ENCODE data around the gene GSTM2.
A peak's percentile ranks its signal among the peaks of the same experiment; 100 is the strongest.
"Not testable (repeated sequence)": the region's sequence is repeated elsewhere in the genome, so short reads cannot be mapped to it uniquely, and the experiment has no call there.

GSTM2 gene

DNA sequence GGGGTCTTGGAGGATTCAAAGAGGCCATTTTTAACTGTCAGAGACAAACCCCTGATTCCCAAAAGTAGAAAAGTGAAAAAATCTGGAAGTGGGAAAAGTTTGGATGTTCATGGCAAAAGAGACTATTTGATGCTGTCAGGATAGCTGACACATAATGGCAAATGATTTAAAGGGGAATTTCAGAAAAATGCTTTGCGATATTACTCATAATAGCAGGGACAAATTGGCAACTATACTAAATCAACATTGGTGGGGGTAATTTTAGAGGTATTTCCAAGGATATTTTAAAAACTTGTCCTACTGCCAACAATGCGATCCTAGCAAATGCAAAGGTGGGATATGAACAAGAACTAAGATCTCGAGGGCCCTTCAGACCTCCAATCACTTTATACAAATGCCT, 17.2 kb upstream of the GSTM2 start:
- DNase-seq: no peak

DNA sequence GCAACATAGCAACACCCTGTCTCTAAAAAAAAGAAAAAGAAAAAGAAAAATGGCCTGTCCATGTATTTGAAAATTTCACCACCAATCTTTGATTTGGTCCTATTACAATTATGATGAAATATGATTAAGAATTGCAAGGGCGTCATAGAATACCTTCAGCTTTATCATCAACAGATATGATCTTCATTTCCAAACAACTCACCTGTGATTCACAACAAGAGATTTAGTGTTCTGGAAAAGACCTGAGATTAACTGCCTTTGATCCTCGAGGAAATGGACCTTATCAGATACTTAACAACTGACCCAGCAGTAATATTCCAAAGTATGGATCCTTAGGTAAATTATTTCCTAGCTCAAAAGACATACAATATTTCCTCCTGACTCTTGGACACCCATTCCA, 15.5 kb upstream of the GSTM2 start:
- no peak for DNase-seq

DNA sequence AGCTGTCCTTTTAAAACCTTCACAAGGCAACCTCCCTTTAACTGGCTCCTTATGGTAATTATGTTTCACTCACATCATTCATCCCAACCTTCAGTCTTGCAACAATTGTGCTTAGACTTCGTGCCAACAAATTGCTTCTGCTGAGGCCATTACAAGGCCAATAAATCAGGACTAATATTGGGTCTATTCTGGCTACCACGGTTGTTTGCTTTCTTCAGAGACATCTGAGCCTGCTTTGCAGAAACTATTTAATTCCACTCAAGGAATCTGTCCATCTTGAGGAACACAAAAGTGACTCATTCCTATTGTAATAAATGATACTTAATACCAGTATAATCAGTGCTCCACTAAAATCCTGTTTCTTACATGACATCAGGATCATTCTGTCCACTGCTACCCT, 14.6 kb upstream of the GSTM2 start:
- no peak for DNase-seq

DNA sequence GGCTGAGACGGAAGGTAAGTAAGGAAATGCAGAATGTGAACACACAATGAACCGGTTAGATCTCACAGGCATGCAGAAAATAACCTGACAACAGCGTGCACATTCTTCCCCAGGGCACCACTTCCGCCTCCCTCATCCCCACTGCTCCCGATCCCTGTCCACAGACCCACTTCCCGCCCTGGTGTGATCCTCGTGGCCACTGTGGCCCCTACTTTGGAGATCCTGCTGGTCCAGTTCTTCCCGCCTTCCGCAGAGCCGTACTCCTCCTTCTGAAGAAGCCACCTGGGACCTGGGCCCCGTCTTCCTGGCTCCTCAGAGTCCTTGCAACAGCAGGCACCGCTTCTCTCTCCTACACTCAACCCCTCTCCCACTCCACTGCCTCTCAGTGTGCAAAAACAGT, 13.3 kb upstream of the GSTM2 start:
- no peak for DNase-seq

DNA sequence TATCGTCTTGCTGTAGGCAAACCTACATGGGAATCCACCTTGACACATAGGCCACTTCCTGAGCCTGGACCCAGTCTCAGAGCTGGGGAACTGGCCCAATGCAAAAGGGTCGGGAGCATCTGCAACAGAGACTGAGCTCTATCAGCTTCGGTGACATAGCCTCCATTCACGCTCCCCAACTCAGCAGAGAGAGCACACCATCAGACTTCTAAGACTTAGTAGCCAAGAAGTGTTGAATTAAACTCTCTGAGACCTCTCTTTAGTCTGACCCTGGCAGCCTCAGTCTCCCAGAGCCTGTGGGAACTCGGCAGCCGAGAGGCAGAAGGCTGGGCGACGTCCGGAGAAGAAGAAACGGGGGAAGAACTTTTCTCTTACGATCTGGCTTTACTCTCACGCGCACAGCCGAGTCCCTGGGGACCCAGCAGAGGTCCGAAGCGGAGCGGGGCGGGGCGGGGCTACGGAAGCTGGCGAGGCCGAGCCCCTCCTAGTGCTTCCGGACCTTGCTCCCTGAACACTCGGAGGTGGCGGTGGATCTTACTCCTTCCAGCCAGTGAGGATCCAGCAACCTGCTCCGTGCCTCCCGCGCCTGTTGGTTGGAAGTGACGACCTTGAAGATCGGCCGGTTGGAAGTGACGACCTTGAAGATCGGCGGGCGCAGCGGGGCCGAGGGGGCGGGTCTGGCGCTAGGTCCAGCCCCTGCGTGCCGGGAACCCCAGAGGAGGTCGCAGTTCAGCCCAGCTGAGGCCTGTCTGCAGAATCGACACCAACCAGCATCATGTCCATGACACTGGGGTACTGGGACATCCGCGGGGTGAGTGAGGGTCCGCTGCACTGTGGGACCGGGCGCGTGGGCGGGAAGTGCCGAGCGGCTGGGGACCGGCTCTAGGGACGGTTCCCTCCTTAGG, 12.0 kb upstream of the GSTM2 start, which contains the start of gene GSTM4:
Gene GSTM4 (plus strand): TSS at position 485 of the 905 bp plus-strand sequence. CDS start 291 bp downstream, at position 776.
- DNase-seq: peak in 3 of 4 experiments; percentile 28 to 42 (median 34)

DNA sequence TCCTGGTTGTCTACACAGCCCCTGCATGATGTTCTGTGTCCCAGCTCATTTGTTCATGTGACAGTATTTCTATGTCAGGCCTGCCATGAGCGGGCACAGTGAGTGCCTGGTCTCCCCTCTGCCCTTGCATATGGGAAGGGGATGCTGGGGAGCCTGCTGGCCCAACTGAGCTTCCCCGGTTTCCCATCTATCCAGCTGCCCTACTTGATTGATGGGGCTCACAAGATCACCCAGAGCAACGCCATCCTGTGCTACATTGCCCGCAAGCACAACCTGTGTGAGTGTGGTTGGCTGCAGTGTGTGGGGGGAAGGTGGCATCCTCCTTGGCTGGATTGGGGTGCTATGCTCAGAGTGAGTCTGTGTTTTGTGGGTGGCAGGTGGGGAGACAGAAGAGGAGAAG, 10.5 kb upstream of the GSTM2 start:
- no peak for DNase-seq

DNA sequence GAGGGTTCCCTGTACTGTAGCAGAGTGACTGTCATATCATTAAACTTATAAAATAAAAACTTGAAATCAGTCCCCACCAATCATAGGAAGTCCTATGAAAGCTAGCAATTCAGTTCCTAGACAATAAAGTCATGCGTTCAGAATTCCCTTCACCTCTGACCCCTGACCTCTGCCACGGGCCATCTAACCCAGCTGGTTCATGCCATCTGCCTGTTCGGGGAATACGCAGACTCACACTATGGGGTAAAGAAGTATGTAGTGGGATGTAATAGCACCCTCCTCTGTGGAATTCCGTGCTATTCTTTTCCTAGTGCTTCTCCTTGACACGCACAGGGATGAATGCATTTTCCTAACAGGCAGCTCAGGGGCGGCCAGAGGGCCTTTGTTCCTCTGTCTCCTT, 9.9 kb upstream of the GSTM2 start:
- no peak for DNase-seq

DNA sequence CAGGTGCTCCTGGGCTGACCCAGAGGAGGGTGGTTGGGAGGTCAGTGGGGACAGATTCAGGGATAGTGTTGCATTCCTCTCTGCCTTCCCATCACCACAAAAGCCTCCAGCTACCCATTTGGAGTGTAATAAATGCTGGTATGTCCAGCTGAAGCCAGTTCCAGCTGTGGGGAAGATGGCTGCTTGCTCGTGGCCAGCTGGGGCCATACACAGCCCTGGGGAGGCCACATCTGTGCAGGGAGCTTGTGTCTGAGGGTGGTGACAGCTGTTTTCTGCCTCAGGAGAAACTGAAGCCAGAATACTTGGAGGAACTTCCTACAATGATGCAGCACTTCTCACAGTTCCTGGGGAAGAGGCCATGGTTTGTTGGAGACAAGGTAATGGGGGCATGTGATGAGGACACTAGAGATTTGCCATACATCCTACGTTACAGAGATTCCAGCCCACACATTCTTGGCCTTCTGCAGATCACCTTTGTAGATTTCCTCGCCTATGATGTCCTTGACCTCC, 9.3 kb upstream of the GSTM2 start:
- DNase-seq: no peak

DNA sequence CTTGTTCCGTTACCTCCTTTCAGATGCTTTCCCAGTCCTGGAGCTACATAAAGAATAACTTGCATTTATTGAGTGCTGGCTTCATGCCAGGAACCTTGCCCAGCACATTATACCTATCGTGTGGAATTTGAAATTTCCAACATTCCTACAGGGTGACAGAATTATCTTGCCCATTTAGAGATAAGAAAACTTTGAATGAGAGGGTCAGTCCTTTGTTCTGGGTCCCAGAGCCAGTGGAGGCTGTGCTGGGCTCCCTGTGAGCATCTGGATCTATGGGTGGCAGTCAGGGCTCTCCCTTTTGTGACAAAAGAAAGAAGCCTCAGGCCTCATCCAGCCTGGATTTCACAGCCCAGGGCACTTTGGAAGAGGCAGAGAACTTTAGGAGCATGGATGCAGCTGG, 8.7 kb upstream of the GSTM2 start:
- no peak for DNase-seq

DNA sequence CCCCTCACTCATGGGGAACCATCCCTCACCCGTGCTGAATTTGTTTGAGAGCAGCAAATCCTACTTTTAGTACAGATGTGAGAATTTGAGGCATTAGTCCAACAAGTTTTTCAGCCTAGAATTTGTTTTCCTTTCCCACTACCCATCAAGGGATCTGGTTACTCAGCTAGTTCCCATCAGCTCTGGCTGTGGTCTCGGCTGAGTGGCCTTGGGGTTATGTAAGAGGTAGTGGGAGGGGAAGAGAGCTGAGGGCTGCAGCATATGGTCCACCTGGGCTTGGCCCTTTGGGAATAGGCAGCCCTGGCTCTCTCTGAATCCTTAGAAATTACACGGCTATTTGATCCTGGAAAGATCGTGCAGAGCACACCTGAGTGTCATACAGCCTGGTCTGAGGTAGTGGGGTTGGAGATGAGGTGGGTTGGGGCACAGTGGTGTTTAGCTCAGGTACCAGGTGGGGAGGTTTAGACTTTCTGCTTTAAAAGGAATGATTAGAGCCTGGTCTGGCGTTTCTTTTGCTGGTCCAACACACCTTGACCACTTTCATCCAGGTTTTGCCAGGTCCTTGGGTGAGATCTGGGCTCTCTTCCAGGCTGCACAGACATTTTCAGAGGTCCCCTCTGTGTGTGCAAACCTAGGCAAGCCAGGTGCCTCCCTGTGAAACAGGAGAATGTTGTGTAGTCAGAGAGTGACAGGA, 7.7 kb upstream of the GSTM2 start:
- no peak for DNase-seq

DNA sequence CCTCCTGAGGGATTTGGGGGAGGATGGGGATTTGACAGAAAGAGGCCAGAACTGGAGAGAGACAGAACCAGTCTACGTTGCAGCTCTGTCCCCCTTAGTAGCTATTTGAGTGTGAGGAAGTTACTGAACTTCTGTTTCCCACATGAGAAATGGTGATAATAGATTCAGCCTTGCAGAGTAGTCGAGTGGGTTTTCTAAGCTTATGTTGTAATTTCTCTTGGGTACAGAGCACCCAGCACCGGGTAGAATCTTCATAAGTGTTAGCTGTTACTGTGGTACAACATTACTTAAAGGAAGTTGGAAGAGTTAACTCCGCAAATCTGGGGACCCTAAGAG, 7.2 kb upstream of the GSTM2 start:
- DNase-seq: not testable (repeated sequence)

DNA sequence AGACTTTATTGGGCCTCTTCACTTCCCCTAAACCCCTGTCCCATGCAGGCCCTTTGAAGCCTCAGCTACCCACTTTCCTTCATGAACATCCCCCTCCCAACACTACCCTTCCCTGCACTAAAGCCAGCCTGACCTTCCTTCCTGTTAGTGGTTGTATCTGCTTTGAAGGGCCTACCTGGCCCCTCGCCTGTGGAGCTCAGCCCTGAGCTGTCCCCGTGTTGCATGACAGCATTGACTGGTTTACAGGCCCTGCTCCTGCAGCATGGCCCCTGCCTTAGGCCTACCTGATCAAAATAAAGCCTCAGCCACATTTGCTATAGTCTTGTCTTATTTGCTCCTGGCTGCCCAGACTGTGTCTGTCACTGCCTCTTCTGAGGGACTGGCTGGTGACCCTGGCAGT, 6.5 kb upstream of the GSTM2 start:
- DNase-seq: no peak

DNA sequence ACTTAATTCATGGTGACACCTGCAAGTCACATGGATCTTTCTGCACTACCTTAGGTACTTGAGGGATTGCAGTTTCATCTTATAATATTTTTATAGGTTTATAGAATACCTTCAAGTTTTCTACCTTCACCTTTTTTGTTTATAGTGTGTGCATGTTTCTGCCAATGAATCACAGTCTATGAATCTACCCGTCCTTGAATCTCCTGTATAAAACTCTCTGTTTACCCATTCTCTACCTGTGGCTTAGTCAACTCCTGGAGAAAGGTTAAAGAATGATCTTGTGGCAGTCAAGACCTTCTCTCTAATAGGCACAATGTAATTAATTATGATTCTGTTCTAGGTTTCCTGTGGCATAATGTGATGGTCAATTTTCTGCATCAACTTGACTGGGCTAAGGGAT, 3.2 kb upstream of the GSTM2 start:
- DNase-seq: no peak

DNA sequence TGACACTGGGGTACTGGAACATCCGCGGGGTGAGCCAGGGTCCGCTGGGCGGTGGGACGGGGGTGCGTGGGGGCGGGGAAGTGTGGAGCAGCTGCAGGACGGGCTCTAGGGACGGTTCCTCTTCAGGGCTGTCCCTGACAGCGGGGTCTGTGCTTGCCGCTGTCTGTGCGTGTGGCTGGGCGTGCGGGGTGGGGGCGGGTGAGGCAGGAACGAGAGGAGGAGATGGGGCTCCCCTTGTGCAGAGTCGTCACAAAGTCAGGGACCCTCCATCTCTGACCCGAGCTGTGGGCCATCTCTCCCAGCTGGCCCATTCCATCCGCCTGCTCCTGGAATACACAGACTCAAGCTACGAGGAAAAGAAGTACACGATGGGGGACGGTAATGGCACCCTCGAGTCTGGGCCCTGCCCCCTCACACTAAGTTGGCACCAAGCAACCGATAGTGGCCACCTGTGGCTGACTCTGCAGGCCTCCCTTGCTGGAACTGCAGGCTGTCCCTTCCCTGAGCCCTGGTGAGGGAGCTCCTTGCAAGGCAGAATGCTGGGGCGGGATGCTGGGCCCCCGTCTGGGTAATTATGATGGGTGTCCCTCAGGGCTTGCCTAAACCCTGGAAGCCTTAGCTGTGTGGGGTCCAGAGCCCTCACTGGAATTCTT, 392 bp downstream of the GSTM2 start:
- no peak for DNase-seq

DNA sequence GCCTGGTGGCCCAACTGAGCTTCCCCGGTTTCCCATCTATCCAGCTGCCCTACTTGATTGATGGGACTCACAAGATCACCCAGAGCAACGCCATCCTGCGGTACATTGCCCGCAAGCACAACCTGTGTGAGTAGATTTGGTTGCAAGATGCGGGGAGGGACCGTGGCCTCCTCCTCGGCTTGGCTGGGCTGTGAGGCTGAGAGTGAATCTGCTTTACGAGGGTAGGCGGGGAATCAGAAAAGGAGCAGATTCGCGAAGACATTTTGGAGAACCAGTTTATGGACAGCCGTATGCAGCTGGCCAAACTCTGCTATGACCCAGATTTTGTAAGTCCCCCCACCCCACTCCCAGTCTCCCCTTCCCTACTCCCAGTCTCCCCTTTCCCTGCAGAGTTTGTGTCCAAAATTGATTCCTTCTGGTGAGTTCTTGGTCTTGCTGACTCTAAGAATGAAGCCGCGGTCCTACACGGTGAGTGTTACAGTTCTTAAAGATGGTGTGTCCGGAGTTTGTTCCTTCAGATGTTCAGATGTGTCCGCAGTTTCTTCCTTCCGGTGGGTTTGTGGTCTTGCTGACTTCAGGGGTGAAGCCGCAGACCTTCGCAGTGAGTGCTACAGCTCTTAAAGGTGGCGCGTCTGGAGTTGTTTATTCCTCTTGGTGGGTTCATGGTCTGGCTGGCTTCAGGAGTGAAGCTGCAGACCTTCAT, 1.5 kb downstream of the GSTM2 start:
- no peak for DNase-seq

DNA sequence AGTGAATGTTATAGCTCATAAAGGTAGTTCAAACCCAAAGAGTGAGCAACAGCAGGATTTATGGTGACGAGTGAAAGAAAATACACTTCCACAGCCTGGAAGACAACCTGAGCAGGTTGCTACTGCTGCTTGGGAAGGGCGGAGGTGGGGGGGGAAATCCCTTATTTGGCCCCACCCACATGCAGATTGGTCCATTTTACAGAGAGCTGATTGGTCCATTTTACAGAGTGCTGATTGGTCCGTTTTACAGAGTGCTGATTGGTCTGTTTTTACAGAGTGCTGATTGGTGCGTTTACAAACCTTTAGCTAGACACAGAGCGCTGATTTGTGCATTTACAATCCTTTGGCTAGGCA, 2.1 kb downstream of the GSTM2 start:
- DNase-seq: not testable (repeated sequence)

DNA sequence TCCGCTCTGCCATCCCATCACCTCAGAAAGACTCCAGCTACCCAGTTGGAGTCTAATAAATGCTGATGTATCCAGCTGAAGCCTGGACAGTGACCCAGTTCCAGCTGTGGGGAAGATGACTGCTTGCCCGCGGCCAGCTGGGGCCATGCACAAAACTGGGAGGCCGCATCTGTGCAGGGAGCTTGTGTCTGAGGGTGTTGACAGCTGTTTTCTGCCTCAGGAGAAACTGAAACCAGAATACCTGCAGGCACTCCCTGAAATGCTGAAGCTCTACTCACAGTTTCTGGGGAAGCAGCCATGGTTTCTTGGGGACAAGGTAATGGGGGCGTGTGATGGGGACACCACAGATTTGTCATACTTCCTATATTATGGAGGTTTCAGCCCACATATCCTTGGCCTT, 3.2 kb downstream of the GSTM2 start:
- DNase-seq: no peak

DNA sequence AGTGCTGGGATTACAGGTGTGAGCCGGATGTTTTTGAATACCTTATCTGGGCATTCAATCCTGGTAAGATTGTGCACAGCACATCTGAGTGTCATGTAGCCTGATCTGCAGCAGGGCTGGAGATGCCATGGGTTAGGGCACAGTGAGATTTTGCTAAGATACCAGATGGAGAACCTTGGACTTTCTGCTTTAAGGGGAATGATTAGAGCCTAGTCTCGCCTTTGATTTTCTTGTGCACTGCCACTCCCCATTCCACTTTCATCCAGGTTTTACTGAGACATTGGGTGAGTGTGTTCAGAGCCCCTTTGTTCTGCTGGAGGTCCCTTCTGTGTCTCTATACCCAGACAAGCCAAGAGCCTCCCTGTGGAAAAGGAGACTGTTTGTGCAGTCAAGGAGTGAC, 6.0 kb downstream of the GSTM2 start:
- not testable (repeated sequence) for DNase-seq

DNA sequence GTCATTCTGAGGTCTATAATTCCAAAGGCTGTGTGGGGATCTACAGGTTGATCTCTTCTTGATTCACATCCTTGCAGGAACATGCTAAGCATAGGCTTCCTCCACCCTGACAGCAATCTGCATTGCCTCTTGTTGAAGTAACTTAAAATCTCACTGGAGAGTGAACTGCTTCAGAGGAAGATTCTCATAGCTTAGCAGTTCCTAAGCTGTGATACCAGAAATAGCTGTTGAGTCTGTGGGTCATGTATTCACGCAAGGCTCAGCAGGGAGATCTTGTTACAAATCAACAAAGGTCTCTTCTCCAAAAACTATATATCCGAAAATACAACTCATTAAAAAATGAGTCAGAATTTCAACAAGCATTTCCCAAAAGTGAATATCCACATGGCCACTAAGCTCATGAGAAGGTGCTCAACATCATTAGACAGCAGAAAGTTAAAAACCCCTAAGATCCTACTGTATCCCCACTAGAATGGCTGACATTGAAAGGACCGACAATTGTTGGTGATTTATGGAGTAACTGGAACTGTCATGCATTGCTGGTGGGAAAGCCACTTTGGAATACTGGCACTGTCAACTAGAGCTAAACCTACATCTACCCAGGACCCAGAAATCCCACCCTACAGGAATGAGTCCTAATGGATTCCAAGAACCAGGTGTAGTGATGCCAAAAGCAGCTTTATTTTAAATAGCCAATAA, 9.0 kb downstream of the GSTM2 start:
- not testable (repeated sequence) for DNase-seq

DNA sequence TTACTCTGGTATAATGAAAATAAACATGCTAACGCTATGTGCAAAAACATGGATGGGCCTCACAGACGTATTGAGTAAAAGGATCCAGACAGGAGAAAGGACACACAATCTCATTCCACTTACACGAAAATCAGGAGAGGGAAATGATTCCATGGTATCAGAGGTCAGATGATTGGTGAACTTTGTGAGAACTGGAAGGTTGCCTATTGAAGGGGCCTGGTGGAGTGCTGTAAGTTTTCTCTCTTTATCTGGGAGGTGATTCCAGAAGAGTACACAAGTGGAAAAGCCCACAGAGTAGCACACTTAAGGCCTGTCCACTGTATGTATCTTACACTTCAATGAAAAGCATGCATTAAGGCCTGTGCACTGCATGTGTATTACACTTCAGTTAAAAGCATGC, 9.6 kb downstream of the GSTM2 start:
- DNase-seq: no peak

DNA sequence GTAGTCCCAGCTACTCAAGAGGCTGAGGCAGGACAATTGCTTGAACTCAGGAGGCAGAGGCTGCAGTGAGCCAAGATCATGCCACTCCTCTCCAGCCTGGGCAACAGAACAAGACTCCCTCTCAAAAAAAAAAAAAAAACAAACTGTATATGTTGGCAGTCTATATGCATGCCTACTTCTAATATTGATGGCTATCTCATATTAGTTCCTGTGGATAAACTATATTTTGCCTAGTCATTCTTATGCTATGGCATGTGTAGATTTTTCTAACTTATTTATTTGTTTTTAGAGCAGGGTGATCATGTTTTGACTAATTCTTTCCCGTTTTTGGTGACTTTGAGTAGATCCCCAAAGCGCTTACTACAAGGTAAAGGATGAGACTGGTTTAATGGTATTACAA, 10.8 kb downstream of the GSTM2 start:
- DNase-seq: not testable (repeated sequence)

DNA sequence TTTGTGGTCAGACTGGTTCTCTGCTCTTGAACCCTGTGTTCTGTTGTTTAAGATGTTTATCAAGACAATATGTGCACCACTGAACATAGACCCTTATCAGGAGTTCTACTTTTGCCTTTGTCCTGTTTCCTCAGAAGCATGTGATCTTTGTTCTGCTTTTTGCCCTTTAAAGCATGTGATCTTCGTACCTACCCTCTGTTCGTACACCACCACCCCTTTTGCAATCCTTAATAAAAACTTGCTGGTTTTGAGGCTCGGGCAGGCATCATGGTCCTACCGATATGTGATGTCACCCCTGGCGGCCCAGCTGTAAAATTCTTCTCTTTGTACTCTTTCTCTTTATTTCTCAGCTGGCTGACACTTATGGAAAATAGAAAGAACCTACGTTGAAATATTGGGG, 16.9 kb downstream of the GSTM2 start:
- DNase-seq: not testable (repeated sequence)
